DND-41 (cell line): Measurements from ENCODE around the gene TTC8.
A peak's percentile ranks its signal among the peaks of the same experiment; 100 is the strongest.

Experiments
- ATAC-seq: fragments of 200-7000 bp; cut with Tn5 transposase; 3 replicates; pipeline ENCODE4 v1.9.1; 2021; ENCODE audit warnings: low read depth; ENCODE audit not compliant: insufficient read depth
- DNase-seq: peaks from one replicate; pipeline ENCODE4 v3.0.0-alpha.2; 2020
- H2AFZ ChIP-seq: 2 replicates; pipeline ENCODE4 v1.6.0; 2012; ENCODE audit warnings: low read depth, low read length
- H3K27ac ChIP-seq: 2 replicates; pipeline ENCODE4 v1.5.1; 2012; ENCODE audit warnings: low read length, inconsistent platforms
- H3K27me3 ChIP-seq: fragments of 200-600 bp; sonication (generic); 2 replicates; pipeline ENCODE4 v1.6.0; 2012; ENCODE audit warnings: low read length, mild to moderate bottlenecking, inconsistent platforms; ENCODE audit not compliant: insufficient read depth, poor library complexity
- H3K36me3 ChIP-seq: 2 replicates; pipeline ENCODE4 v1.5.1; 2012; ENCODE audit warnings: low read length, inconsistent platforms; ENCODE audit not compliant: insufficient read depth
- H3K4me1 ChIP-seq: 2 replicates; pipeline ENCODE4 v1.5.1; 2012; ENCODE audit warnings: mild to moderate bottlenecking, low read length; ENCODE audit not compliant: insufficient read depth
- H3K4me2 ChIP-seq: 2 replicates; pipeline ENCODE4 v1.6.0; 2012; ENCODE audit warnings: mild to moderate bottlenecking, moderate library complexity, low read length, inconsistent platforms; ENCODE audit not compliant: insufficient read depth
- H3K4me3 ChIP-seq, 2 experiments: fragments of 200-600 bp in 1 of 2; shearing (Covaris generic) in 1 of 2; 2 replicates each; pipeline ENCODE4 v1.5.1; 2012 to 2016; ENCODE audit warnings: inconsistent platforms in 2 of 2, low read length in 2 of 2, mild to moderate bottlenecking in 2 of 2, low read depth in 1 of 2, moderate library complexity in 1 of 2
- H3K79me2 ChIP-seq: 2 replicates; pipeline ENCODE4 v1.6.0; 2012; ENCODE audit warnings: low read length, inconsistent platforms; ENCODE audit not compliant: insufficient read depth
- H3K9ac ChIP-seq: 2 replicates; pipeline ENCODE4 v1.6.0; 2012; ENCODE audit warnings: low read depth, mild to moderate bottlenecking, inconsistent platforms, low read length, moderate library complexity
- H3K9me3 ChIP-seq: 2 replicates; pipeline ENCODE4 v1.5.1; 2012; ENCODE audit warnings: low read length, moderate library complexity, mild to moderate bottlenecking, inconsistent platforms; ENCODE audit not compliant: insufficient read depth, severe bottlenecking
- H4K20me1 ChIP-seq: 2 replicates; pipeline ENCODE4 v1.6.0; 2012; ENCODE audit warnings: low read length; ENCODE audit not compliant: insufficient read depth
- EZH2 ChIP-seq: IDR thresholded peaks from 3 replicates; pipeline ENCODE4 v1.6.1; 2012; ENCODE audit warnings: borderline replicate concordance, low read depth, mild to moderate bottlenecking, moderate library complexity, low read length, inconsistent platforms; ENCODE audit not compliant: severe bottlenecking
- TF ChIP-seq, protein P1 (sequence below): IDR thresholded peaks from 2 replicates; pipeline ENCODE4 v1.5.1; 2012; ENCODE audit warnings: borderline replicate concordance, low read length, moderate library complexity, mild to moderate bottlenecking; ENCODE audit not compliant: poor library complexity, severe bottlenecking; ENCODE audit errors: extremely low read depth

The TTC8 gene

DNA sequence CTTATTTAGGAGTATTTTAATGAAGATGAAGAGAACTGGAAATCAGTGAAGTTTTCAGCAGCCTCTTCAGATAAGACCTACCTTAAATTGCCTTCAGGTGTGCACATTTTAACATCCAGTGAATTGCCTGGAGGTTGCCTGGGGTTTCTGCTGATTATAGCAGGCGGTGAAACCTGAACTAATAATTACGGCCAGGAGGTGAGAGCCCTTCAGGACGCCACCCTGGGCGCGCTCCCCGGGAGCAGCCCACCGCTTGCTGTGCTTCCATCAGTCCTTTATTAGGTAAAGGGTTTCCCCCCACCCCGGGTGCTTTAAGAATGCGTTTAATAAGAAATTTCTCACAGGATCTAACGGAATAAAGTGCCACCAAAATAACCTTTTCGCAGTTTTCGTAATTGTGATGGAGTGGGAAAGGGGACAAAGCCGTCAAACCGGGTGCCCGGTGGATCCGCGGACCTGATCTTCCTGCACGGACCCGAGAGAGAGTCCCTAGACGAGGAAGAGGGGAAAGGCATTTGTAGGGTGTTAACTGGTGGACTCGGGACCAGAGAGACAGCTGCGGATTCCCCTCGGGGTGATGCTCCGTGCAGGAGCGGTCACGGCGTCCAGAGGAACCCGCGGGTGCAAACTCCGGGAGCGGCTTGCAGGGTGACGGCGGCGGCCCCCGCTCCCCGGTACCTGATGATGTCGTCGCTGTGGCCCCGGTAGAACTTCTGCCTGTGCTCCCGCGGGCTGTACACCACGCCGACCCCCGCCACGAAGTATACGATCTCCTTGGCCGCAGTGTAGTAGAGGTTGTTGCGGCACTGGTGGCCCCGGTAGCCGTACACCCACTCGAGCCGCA lies 32.6 kb upstream of the TTC8 start:
- Histone ChIP-seq H4K20me1 (no peaks in the 10 kb centered on the region), H3K27ac (peak overlapping the region; percentile 74), H3K4me2 (peak overlapping the region; percentile 100), H3K4me1 (peaks cover 31% of the 10 kb centered on the region), H3K36me3 (no peaks in the 10 kb centered on the region), H3K4me3 (peak overlapping the region; percentile 67 to 97; a peak in 3 of 4 replicates), H3K79me2 (peaks cover 24% of the 10 kb centered on the region; the same call in 1 of the 2 replicates), H2AFZ (peak overlapping the region; percentile 91), H3K27me3 (no peaks in the 10 kb centered on the region), H3K9ac (peak overlapping the region; percentile 81), H3K9me3 (no peaks in the 10 kb centered on the region)
- ATAC-seq (no peak; the same call in 1 of the 3 replicates), DNase-seq (no peak)
- TF ChIP-seq EZH2, result no peak
- TF ChIP-seq, protein P1, sequence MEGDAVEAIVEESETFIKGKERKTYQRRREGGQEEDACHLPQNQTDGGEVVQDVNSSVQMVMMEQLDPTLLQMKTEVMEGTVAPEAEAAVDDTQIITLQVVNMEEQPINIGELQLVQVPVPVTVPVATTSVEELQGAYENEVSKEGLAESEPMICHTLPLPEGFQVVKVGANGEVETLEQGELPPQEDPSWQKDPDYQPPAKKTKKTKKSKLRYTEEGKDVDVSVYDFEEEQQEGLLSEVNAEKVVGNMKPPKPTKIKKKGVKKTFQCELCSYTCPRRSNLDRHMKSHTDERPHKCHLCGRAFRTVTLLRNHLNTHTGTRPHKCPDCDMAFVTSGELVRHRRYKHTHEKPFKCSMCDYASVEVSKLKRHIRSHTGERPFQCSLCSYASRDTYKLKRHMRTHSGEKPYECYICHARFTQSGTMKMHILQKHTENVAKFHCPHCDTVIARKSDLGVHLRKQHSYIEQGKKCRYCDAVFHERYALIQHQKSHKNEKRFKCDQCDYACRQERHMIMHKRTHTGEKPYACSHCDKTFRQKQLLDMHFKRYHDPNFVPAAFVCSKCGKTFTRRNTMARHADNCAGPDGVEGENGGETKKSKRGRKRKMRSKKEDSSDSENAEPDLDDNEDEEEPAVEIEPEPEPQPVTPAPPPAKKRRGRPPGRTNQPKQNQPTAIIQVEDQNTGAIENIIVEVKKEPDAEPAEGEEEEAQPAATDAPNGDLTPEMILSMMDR, result no peak

DNA sequence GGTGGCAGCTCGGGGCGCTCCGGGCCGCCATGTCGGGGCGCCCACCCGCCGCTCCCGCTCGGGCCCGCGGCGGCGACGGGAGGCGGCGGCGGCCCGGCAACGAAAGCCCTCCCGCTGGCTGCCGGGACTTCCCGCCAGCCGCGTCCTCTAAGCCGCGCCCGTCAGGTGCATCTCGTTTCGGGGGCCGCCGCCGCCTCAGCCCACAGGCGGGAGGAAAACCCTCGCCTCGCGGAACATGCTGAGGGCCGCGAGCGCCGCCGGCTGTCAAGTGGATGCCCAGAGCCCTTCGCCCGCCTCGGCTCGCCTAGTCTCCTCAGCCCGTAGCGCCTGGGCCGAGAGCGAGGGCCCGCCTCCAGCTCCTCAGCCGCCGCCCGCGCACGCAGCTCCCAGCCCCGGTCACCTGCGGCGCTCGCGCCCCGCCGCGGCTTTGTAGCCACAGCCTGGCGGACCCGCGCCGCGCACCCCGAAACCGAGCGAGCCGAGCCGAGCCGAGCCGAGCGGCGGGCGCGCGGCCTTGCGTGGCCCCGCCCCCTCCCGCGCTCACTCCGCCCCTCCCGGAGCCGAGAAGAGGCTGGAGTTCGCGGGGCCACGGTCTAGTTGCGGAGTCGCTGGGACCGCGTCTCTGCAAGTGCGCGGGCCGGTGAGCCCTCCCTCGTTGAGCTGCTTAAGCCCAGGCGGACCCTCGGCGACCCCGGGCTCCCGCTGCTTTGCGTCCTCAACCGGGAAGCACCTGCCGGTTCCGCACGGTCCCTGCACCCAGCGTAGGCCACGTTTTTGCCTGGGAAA lies 31.8 kb upstream of the TTC8 start, which contains the start of gene EML5:
TSS of gene EML5 (minus strand) at position 481 of the 786 bp plus-strand sequence. CDS start at position 31, 450 bp downstream.
- DNase-seq (peak; percentile 85), ATAC-seq (peak; percentile 86)
- Histone ChIP-seq H3K4me3 (peak within 1 kb of the TSS; percentile 67 to 97; a peak in 3 of 4 replicates), H3K4me2 (peak within 1 kb of the TSS; percentile 100), H2AFZ (peak within 1 kb of the TSS; percentile 91), H3K36me3 (no peaks in the 10 kb centered on the region), H4K20me1 (no peaks in the 10 kb centered on the region), H3K27me3 (no peaks in the 10 kb centered on the region), H3K4me1 (peaks cover 38% of the 10 kb centered on the region), H3K9ac (peak within 1 kb of the TSS; percentile 81), H3K27ac (peak within 1 kb of the TSS; percentile 74), H3K9me3 (no peaks in the 10 kb centered on the region), H3K79me2 (peaks cover 21% of the 10 kb centered on the region; the same call in 1 of the 2 replicates)
- TF ChIP-seq, protein P1, result peak; percentile 39
- no peak for TF ChIP-seq EZH2

DNA sequence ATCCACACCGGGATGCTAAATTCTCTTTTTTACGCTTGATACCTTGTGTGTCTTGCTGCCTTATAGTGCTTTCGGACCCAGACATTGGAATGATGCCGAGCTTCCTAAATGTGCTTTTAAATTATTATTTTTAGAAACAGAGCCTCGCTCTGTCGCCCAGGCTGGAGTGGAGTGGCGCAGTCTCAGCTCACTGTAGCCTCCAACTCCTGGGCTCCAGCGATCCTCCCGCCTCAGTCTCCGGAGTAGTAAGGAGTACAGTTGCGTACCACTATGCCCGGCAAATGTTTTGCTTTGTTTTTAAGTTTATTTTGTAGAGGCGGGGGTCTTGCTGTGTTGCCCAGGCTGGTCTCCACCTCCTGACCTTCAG lies 31.2 kb upstream of the TTC8 start:
- peak overlapping the region; percentile 81 for H3K9ac ChIP-seq
- peak; percentile 12; the same call in 2 of the 3 replicates for ATAC-seq

More for the DNA sequence above, 31.2 kb upstream of the TTC8 start:
- no peaks in the 10 kb centered on the region for H4K20me1 ChIP-seq
- H3K36me3 ChIP-seq, result no peaks in the 10 kb centered on the region
- peak overlapping the region; percentile 100 for H3K4me2 ChIP-seq
- peaks cover 16% of the 10 kb centered on the region; the same call in 1 of the 2 replicates for H3K79me2 ChIP-seq
- H3K4me1 ChIP-seq, result peaks cover 44% of the 10 kb centered on the region
- TF ChIP-seq, protein P1, result no peak
- no peak for TF ChIP-seq EZH2
- H3K27ac ChIP-seq, result peak overlapping the region; percentile 74
- H2AFZ ChIP-seq, result peak overlapping the region; percentile 91
- no peaks in the 10 kb centered on the region for H3K9me3 ChIP-seq
- H3K27me3 ChIP-seq, result no peaks in the 10 kb centered on the region
- H3K4me3 ChIP-seq, result peak overlapping the region; percentile 67 to 97; a peak in 3 of 4 replicates
- no peak for DNase-seq
